Stomach (tissue), 4 donors: ENCODE measurements around the gene SLC12A3.

ENCODE experiments used
- POLR2A ChIP-seq, 4 donors: fragments of 450-650 bp; IDR thresholded peaks; one replicate each; pipeline ENCODE4 v1.6.1; 2016; ENCODE audit warnings: antibody characterized with exemption in 4 of 4, control low read depth in 2 of 4, mild to moderate bottlenecking in 1 of 4, moderate library complexity in 1 of 4
- POLR2AphosphoS5 ChIP-seq, 3 donors: sonication (generic); formaldehyde crosslinking; IDR thresholded peaks; one replicate each; pipeline ENCODE4 v1.6.1; 2016; ENCODE audit warnings: antibody characterized with exemption in 3 of 3
- TF ChIP-seq, protein P1 (sequence below), 7 experiments: fragments of 450-650 bp in 4 of 7; fragments of 200-600 bp in 3 of 7; sonication (generic) in 3 of 7; IDR thresholded peaks; one replicate each; pipeline ENCODE4 v1.5.1; 2016 to 2019; ENCODE audit warnings: antibody characterized with exemption in 7 of 7, control low read depth in 2 of 7, mild to moderate bottlenecking in 1 of 7

DNA sequence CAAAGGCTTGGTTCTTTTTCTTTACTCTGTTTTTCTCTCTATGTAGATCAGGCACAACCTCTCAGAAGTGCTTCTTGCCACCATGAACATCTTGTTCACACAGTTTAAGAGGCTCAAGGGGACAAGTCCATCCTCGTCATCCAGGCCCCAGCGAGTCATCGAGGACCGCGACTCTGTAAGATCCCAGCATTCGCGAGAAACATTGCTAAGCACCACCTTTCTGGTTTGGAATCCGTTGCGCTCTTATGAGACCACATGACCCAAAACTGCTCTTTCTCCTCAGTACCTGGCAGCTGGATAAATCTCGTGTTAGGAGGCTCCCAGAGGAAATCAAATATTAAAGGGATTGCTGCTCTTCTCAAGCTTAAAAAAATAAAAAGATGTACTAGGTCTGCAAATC, 23.3 kb upstream of the SLC12A3 start:
- TF ChIP-seq, protein P1, sequence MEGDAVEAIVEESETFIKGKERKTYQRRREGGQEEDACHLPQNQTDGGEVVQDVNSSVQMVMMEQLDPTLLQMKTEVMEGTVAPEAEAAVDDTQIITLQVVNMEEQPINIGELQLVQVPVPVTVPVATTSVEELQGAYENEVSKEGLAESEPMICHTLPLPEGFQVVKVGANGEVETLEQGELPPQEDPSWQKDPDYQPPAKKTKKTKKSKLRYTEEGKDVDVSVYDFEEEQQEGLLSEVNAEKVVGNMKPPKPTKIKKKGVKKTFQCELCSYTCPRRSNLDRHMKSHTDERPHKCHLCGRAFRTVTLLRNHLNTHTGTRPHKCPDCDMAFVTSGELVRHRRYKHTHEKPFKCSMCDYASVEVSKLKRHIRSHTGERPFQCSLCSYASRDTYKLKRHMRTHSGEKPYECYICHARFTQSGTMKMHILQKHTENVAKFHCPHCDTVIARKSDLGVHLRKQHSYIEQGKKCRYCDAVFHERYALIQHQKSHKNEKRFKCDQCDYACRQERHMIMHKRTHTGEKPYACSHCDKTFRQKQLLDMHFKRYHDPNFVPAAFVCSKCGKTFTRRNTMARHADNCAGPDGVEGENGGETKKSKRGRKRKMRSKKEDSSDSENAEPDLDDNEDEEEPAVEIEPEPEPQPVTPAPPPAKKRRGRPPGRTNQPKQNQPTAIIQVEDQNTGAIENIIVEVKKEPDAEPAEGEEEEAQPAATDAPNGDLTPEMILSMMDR (IDR thresholded peaks at IDR 0.05), result no peak
- TF ChIP-seq POLR2A (IDR thresholded peaks at IDR 0.05), result no peak
- TF ChIP-seq POLR2AphosphoS5 (IDR thresholded peaks at IDR 0.05), result no peak
